ENCODE data around the gene NAA38. TPM values are rescaled to one million over a fixed set of nuclear protein-coding genes. Genes with fewer than 3 reads are reported as not detected.

Gene NAA38
- total and polyA plus RNA-seq, 2 donors (not counting 1 experiment from before 2014, with no cell fraction given): 20.0 to 80.5 TPM

- Histone ChIP-seq H3K4me2 (replicated peaks; ENCODE audit: low read depth, low read length, poor library complexity, severe bottlenecking) (peak overlapping the region; percentile 99), H4K20me1 (ENCODE audit: control insufficient read depth, insufficient read depth, low read length, poor library complexity, severe bottlenecking) (peaks cover 30% of the 10 kb centered on the region), H3K9me3 (ENCODE audit: control extremely low read depth in 1 of 3, control insufficient read depth in 2 of 3, insufficient read depth in 1 of 3, low read length in 2 of 3) (peaks cover 0 to 4% (median 0%) of the 10 kb centered on the region in 3 donors), H3K36me3 (replicated peaks in 1 of 2; ENCODE audit: control extremely low read depth in 1 of 2, control insufficient read depth in 1 of 2, extremely low read depth in 1 of 2, insufficient read depth in 2 of 2, low read length in 1 of 2) (no peaks in the 10 kb centered on the region), H3K4me1 (ENCODE audit: control insufficient read depth in 2 of 2, insufficient read depth in 2 of 2, low read length in 2 of 2) (peaks cover 49 to 74% of the 10 kb centered on the region in 2 donors), H3K4me3 (ENCODE audit: control extremely low read depth in 1 of 5, extremely low read depth in 1 of 5, insufficient read depth in 1 of 5, low read depth in 2 of 5, low read length in 4 of 5) (peak overlapping the region in 3 of 5 experiments; percentile 7 to 17 (median 16)), H3K27ac (ENCODE audit: low read length in 2 of 2) (peak overlapping the region in 1 of 2 donors; percentile 93), H3K79me2 (ENCODE audit: control insufficient read depth, insufficient read depth, low read length) (peaks cover 30% of the 10 kb centered on the region), H3K9ac (ENCODE audit: low read length) (peak overlapping the region; percentile 83), H2AFZ (ENCODE audit: insufficient read depth, low read depth, low read length, poor library complexity, severe bottlenecking) (no peak overlapping the region), H3K27me3 (replicated peaks in 1 of 4; ENCODE audit: control extremely low read depth in 1 of 4, control insufficient read depth in 3 of 4, insufficient read depth in 4 of 4, low read length in 3 of 4) (peaks cover 0 to 2% (median 0%) of the 10 kb centered on the region in 4 experiments)
- Mint-ChIP-seq H3K9me3 (ENCODE audit: insufficient read depth) (no peaks in the 10 kb centered on the region), H3K4me1 (peaks cover 64% of the 10 kb centered on the region), H3K27ac (peak overlapping the region; percentile 66), H3K4me3 (peak overlapping the region; percentile 99), H3K27me3 (peaks cover 7% of the 10 kb centered on the region)
- ATAC-seq (ENCODE audit: low read depth): no peak
- intact Hi-C loops (cut with micrococcal nuclease): loop anchor here (10.0 kb wide), 2 partner anchors 823 to 1183 kb away; partner anchors contain the start of genes C17orf100, MED31 and RNASEK
- CTCF ChIA-PET: interaction anchor here (0.9 to 5.3 kb wide), 12 partner anchors 10 to 219 kb away, joined by 3 to 53 read pairs (median 4); partner anchors contain the start of genes CNTROB, CYB5D1, NAA38 and RNF227
- 24% methylated on average over 5 of the region's 8 CpGs for WGBS (ENCODE audit: insufficient coverage)
- TF ChIP-seq CTCF (IDR thresholded peaks at IDR 0.05): no peak
- no peak for TF ChIP-seq EZH2 (IDR thresholded peaks at IDR 0.05; ENCODE audit: borderline replicate concordance, insufficient read depth, low read depth, low read length, poor library complexity, severe bottlenecking)
- POLR2A ChIA-PET: interaction anchor here (0.9 to 1.4 kb wide), 2 partner anchors 19 to 20 kb away, joined by 3 to 5 read pairs; partner anchors contain the start of genes CYB5D1 and NAA38
- DNase-seq: peak; percentile 46
Measured at GRCh38 chr17:7837408-7838088, 19.8 kb downstream of the NAA38 start.

Data from B cell (primary cell).